ENCODE data around the gene KLHL3.
A peak's percentile ranks its signal among the peaks of the same experiment; 100 is the strongest.

KLHL3 gene

DNA sequence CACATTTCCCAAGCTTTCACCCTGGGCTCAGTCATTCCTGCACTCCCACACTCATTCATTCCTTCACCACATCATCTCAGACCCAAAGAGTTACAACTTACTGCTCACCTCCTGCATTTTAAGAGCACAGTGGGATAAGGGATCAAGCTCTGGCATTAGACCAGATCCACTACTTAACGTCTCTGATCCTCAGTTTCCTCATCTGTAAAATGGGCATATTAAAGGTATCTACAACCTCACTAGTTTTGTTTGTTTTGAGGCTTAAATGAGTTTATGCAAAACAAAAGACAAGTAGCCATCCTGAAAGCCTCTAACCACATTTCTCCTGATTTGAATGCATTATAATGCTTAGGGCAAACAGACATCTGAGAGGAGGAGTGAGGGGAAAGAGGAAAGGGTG, 77.6 kb downstream of the KLHL3 start (continued):
- TF ChIP-seq ZNF529 (tag by site-specific recombination; IDR thresholded peaks at IDR 0.05; ENCODE audit: insufficient replicate concordance) (no peak), ZFP41 (tag by site-specific recombination; IDR thresholded peaks at IDR 0.05; ENCODE audit: borderline replicate concordance) (no peak)
- TF ChIP-seq, protein P1, sequence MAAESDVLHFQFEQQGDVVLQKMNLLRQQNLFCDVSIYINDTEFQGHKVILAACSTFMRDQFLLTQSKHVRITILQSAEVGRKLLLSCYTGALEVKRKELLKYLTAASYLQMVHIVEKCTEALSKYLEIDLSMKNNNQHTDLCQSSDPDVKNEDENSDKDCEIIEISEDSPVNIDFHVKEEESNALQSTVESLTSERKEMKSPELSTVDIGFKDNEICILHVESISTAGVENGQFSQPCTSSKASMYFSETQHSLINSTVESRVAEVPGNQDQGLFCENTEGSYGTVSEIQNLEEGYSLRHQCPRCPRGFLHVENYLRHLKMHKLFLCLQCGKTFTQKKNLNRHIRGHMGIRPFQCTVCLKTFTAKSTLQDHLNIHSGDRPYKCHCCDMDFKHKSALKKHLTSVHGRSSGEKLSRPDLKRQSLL (tag by site-specific recombination; IDR thresholded peaks at IDR 0.05): no peak

DNA sequence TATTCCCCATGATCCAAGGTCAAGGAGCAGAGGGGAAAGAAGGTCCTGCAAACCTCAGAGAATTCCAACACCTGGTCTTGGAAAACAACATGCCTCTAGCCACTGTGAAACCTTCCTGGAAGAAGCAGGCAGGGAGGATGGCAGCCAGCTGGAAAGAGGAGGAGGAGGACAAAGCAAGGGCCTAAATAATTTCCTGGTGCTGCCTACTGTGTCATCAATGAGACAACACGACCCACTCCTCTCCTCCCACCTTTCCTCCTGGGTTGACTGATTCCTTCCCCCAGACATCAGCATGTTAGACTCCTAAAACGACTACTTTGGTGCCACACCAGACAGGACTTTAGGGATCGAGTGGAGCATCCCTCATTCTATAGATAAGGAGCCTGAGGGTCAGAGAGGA, 78.8 kb downstream of the KLHL3 start:
- Histone ChIP-seq H3K27ac (ENCODE audit: extremely low read depth, low read depth, low read length) (no peak overlapping the region), H3K9me3 (ENCODE audit: control insufficient read depth, insufficient read depth, low read depth, low read length) (no peaks in the 10 kb centered on the region), H3K36me3 (ENCODE audit: control insufficient read depth in 2 of 2, insufficient read depth in 1 of 2, low read length in 2 of 2) (no peaks in the 10 kb centered on the region), H3K4me1 (ENCODE audit: control insufficient read depth, insufficient read depth, low read length) (0 out of 2 replicates have a peak, but pooled peaks cover 4% of the 10 kb centered on the region), H3K4me3 (ENCODE audit: low read depth, low read length) (no peak overlapping the region)
- TF ChIP-seq ZNF2 (tag by site-specific recombination; IDR thresholded peaks at IDR 0.05): no peak
- TF ChIP-seq EGR2 (tag by site-specific recombination; IDR thresholded peaks at IDR 0.05; ENCODE audit: low read depth): peak; percentile 58; the same call in 1 of the 2 replicates
- 0 out of 2 replicates have a peak, but pooled peaks have one; percentile 18 for TF ChIP-seq ZFHX2 (tag by site-specific recombination; conservative IDR thresholded peaks at IDR 0.05)
- TF ChIP-seq ZNF596 (tag by site-specific recombination; IDR thresholded peaks at IDR 0.05): no peak
- ChIA-PET CTCF (interaction anchor here (10.1 kb wide), 1 partner anchor 83 kb away, joined by 201 read pairs; the partner anchor contains the start of gene KLHL3), POLR2A (no interaction called here)

DNA sequence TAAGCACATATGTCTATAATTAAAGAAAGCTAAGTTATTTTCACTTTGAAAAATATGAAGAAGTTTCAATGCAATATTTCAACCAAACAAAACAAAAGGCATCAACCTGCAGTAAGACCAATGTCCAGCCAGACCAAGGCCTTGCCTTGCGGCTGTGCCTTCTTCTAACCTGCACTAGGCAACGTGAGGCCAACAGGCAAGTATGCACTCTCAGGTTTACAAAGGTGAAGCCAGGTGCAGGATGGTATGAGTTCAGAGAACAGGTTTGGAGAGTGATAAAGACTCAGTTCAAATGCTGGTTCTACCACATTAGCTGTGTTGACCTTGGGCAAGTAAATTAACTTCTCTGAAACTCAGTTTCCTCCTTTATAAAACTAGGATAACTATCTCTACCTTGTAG, 79.3 kb downstream of the KLHL3 start:
- Histone ChIP-seq H3K4me1 (ENCODE audit: control insufficient read depth, insufficient read depth, low read length) (0 out of 2 replicates have a peak, but pooled peaks cover 2% of the 10 kb centered on the region), H3K4me3 (ENCODE audit: low read depth, low read length) (no peak overlapping the region), H3K27ac (ENCODE audit: extremely low read depth, low read depth, low read length) (no peak overlapping the region), H3K9me3 (ENCODE audit: control insufficient read depth, insufficient read depth, low read depth, low read length) (no peaks in the 10 kb centered on the region), H3K36me3 (ENCODE audit: control insufficient read depth in 2 of 2, insufficient read depth in 1 of 2, low read length in 2 of 2) (no peaks in the 10 kb centered on the region)
- CTCF ChIA-PET: interaction anchor here (10.1 kb wide), 1 partner anchor 83 kb away, joined by 201 read pairs; the partner anchor contains the start of gene KLHL3
- TF ChIP-seq ZNF677 (tag by site-specific recombination; IDR thresholded peaks at IDR 0.05): no peak
- no peak for TF ChIP-seq ZFP69B (tag by site-specific recombination; IDR thresholded peaks at IDR 0.05)
- TF ChIP-seq EGR2 (tag by site-specific recombination; IDR thresholded peaks at IDR 0.05; ENCODE audit: low read depth): no peak
- TF ChIP-seq, protein P2, sequence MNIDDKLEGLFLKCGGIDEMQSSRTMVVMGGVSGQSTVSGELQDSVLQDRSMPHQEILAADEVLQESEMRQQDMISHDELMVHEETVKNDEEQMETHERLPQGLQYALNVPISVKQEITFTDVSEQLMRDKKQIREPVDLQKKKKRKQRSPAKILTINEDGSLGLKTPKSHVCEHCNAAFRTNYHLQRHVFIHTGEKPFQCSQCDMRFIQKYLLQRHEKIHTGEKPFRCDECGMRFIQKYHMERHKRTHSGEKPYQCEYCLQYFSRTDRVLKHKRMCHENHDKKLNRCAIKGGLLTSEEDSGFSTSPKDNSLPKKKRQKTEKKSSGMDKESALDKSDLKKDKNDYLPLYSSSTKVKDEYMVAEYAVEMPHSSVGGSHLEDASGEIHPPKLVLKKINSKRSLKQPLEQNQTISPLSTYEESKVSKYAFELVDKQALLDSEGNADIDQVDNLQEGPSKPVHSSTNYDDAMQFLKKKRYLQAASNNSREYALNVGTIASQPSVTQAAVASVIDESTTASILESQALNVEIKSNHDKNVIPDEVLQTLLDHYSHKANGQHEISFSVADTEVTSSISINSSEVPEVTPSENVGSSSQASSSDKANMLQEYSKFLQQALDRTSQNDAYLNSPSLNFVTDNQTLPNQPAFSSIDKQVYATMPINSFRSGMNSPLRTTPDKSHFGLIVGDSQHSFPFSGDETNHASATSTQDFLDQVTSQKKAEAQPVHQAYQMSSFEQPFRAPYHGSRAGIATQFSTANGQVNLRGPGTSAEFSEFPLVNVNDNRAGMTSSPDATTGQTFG (tag by site-specific recombination; IDR thresholded peaks at IDR 0.05; ENCODE audit: borderline replicate concordance): no peak
- TF ChIP-seq ZBTB21 (tag by site-specific recombination; IDR thresholded peaks at IDR 0.05): no peak
- TF ChIP-seq GLIS1 (tag by site-specific recombination; IDR thresholded peaks at IDR 0.05): no peak
- TF ChIP-seq, protein P3, sequence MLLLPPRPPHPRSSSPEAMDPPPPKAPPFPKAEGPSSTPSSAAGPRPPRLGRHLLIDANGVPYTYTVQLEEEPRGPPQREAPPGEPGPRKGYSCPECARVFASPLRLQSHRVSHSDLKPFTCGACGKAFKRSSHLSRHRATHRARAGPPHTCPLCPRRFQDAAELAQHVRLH (tag by site-specific recombination; IDR thresholded peaks at IDR 0.05): no peak
- POLR2A ChIA-PET: no interaction called here

DNA sequence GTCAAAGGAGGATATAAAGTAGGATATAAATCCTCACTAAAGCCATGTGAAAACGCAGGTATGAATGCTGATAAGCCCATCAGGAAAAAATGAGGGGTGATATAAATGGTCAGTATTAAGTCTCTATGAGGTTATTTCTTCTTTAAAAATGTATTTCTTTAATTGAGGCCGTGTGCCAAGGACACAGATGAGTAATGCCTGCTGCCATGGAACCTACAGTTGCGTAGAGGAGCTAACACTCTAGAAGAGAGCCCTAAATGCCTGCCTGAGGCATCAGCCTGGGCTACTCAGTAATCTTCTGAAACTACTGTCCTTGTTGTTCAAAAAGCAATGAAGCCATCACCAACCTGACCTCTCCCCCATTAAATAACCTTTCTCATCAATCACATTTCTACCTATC, 84.9 kb downstream of the KLHL3 start:
- ChIA-PET CTCF (interaction anchor here (0.6 to 6.8 kb wide), 3 partner anchors 8 to 70 kb away, joined by 3 to 37 read pairs (median 5); no protein-coding TSS in a partner anchor), POLR2A (no interaction called here)
- H3K36me3 ChIP-seq (ENCODE audit: control insufficient read depth in 2 of 2, insufficient read depth in 1 of 2, low read length in 2 of 2): no peaks in the 10 kb centered on the region
- H3K4me1 ChIP-seq (ENCODE audit: control insufficient read depth, insufficient read depth, low read length): peaks cover 9% of the 10 kb centered on the region
- H3K9me3 ChIP-seq (ENCODE audit: control insufficient read depth, insufficient read depth, low read depth, low read length): no peaks in the 10 kb centered on the region
- H3K4me3 ChIP-seq (ENCODE audit: low read depth, low read length): no peak overlapping the region
- no peak overlapping the region for H3K27ac ChIP-seq (ENCODE audit: extremely low read depth, low read depth, low read length)
- TF ChIP-seq, protein P4, sequence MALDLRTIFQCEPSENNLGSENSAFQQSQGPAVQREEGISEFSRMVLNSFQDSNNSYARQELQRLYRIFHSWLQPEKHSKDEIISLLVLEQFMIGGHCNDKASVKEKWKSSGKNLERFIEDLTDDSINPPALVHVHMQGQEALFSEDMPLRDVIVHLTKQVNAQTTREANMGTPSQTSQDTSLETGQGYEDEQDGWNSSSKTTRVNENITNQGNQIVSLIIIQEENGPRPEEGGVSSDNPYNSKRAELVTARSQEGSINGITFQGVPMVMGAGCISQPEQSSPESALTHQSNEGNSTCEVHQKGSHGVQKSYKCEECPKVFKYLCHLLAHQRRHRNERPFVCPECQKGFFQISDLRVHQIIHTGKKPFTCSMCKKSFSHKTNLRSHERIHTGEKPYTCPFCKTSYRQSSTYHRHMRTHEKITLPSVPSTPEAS (tag by site-specific recombination; IDR thresholded peaks at IDR 0.05): no peak
- TF ChIP-seq YY1 (tag by site-specific recombination; IDR thresholded peaks at IDR 0.05): no peak
- TF ChIP-seq ZNF555 (tag by site-specific recombination; conservative IDR thresholded peaks at IDR 0.05): no peak
- TF ChIP-seq SCRT2 (tag by site-specific recombination; IDR thresholded peaks at IDR 0.05): no peak
- TF ChIP-seq ZBTB7A (tag by site-specific recombination; IDR thresholded peaks at IDR 0.05; ENCODE audit: low read depth): no peak
- TF ChIP-seq PRDM1 (tag by site-specific recombination; IDR thresholded peaks at IDR 0.05): no peak
- TF ChIP-seq, protein P5, sequence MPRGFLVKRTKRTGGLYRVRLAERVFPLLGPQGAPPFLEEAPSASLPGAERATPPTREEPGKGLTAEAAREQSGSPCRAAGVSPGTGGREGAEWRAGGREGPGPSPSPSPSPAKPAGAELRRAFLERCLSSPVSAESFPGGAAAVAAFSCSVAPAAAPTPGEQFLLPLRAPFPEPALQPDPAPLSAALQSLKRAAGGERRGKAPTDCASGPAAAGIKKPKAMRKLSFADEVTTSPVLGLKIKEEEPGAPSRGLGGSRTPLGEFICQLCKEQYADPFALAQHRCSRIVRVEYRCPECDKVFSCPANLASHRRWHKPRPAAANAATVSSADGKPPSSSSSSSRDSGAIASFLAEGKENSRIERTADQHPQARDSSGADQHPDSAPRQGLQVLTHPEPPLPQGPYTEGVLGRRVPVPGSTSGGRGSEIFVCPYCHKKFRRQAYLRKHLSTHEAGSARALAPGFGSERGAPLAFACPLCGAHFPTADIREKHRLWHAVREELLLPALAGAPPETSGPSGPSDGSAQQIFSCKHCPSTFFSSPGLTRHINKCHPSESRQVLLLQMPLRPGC (tag by site-specific recombination; IDR thresholded peaks at IDR 0.05): no peak
- no peak for TF ChIP-seq ZNF426 (tag by site-specific recombination; IDR thresholded peaks at IDR 0.05)
- no peak for TF ChIP-seq EGR2 (tag by site-specific recombination; IDR thresholded peaks at IDR 0.05; ENCODE audit: low read depth)
- TF ChIP-seq ZNF221 (tag by site-specific recombination; IDR thresholded peaks at IDR 0.05; ENCODE audit: borderline replicate concordance): no peak
- no peak for TF ChIP-seq ZNF670 (tag by site-specific recombination; IDR thresholded peaks at IDR 0.05; ENCODE audit: low read depth)
- no peak for TF ChIP-seq BCL11B (tag by site-specific recombination; IDR thresholded peaks at IDR 0.05; ENCODE audit: low read depth)
